Large intestine (tissue), 3 donors: ENCODE results near the gene SMIM43. TPM values are rescaled to one million over a fixed set of nuclear protein-coding genes. Genes with fewer than 3 reads are reported as not detected.

Experiments used
- DNase-seq, 2 donors: peaks; one replicate each; pipeline versions ENCODE4 v3.0.0 to v3.0.0-alpha.2; 2013
- H3K27ac ChIP-seq: one replicate; pipeline ENCODE4 v1.5.1; 2013; ENCODE audit warnings: low read length
- H3K27me3 ChIP-seq: 2 replicates; pipeline ENCODE4 v1.6.1; 2013; ENCODE audit warnings: low read length; ENCODE audit not compliant: control insufficient read depth, insufficient read depth
- H3K36me3 ChIP-seq: 2 replicates; pipeline ENCODE4 v1.6.1; 2013; ENCODE audit warnings: low read length; ENCODE audit not compliant: control insufficient read depth, insufficient read depth
- H3K4me1 ChIP-seq: one replicate; pipeline ENCODE4 v1.6.1; 2013; ENCODE audit warnings: low read length; ENCODE audit not compliant: control insufficient read depth, insufficient read depth
- H3K4me3 ChIP-seq: one replicate; pipeline ENCODE4 v1.5.1; 2013; ENCODE audit warnings: low read length
- H3K9me3 ChIP-seq: one replicate; pipeline ENCODE4 v1.6.1; 2013; ENCODE audit warnings: mild to moderate bottlenecking, low read depth, low read length, moderate library complexity; ENCODE audit not compliant: control insufficient read depth
- WGBS: methylation state at CpG from one replicate; pipeline ENCODE4 v1.1.5; 2013; ENCODE audit warnings: low lambda C conversion rate; ENCODE audit not compliant: insufficient coverage; 5-methylcytosine and 5-hydroxymethylcytosine counted together
- polyA plus RNA-seq: library from polyadenylated mRNA; unstranded; fragments of 120-200 nt; gene quantifications from one replicate; pipeline ENCODE4 v1.2.1, GENCODE V29; 2013

Gene SMIM43
- polyA plus RNA-seq, 1 donor: 0.48 TPM

DNA sequence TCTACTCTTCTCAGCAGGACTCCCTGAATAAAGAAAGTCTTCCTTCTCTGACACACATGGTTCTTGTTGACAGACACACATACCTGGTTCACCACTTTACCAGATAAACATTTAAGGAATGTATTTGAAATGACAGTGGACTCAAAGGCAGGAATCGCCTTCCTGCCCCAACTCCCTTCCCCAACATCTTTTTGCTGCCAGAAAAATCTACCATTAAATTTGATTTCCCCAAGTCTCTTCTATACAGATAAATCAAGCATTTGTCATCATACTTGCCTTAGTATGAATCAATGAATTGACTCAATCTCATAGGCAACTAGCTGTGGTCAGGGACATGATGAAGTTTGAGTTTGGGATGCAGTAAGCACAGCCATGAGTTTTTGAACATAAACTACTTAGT, 44.9 kb downstream of the SMIM43 start:
- H3K27ac ChIP-seq: no peak overlapping the region
- DNase-seq: no peak
- H3K27me3 ChIP-seq: no peaks in the 10 kb centered on the region
- no peak overlapping the region for H3K4me3 ChIP-seq
- no peaks in the 10 kb centered on the region for H3K9me3 ChIP-seq
- no peaks in the 10 kb centered on the region for H3K36me3 ChIP-seq
- WGBS: 100% methylated on average over 1 of the region's 1 CpG
- H3K4me1 ChIP-seq: no peaks in the 10 kb centered on the region

DNA sequence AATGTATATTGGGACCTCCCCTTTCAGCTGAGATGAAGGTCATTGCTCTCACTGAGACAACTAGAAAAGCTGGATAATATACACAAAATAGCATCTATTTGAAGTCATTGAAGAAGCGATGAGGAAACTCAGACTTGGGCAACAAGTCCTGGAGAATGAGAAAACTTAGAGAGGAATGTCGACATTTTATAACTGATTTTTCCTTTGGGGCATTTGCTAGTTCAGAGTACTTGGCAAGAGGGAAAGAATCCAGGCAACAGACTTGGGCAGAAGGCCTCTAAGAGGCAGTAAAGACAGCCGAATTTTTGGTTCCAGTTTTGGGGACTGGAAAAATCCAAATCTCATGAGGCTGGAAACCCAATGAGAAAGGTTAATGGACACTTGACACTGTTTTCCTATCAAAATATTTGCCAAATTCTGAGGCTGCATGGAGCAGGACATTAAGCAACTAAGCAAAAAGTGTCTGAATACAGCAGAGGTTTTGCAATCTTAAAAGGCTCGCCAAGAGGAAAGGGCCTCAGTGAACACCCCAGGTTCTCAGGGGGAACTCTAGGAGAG, 47.2 kb downstream of the SMIM43 start:
- Histone ChIP-seq H3K27ac (no peak overlapping the region), H3K36me3 (no peaks in the 10 kb centered on the region), H3K27me3 (no peaks in the 10 kb centered on the region), H3K4me1 (no peaks in the 10 kb centered on the region), H3K9me3 (no peaks in the 10 kb centered on the region), H3K4me3 (no peak overlapping the region)
- no peak for DNase-seq
- no CpG with 5 or more reads among the region's 4 CpGs for WGBS

DNA sequence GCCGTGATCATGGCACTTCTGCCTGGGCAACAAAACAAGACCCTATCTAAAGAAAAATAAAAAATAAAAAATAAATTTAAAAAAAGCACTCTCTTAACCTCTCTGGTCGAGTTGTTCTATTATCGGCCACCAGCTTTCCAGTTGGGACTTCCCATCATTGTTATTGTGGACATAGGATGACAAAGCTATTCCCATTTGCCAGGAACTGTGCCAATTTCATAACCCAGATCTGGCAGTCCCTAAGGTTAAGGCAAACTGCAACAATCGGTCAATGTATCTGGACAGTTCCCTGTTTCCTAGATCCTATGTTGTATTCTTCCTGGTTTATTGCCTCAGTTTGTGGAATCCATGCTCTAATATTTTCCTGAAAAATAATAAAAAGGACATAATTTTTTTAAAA, 50.4 kb downstream of the SMIM43 start:
- Histone ChIP-seq H3K27me3 (no peaks in the 10 kb centered on the region), H3K27ac (no peak overlapping the region), H3K36me3 (no peaks in the 10 kb centered on the region), H3K9me3 (no peaks in the 10 kb centered on the region), H3K4me3 (no peak overlapping the region), H3K4me1 (peaks cover 8% of the 10 kb centered on the region)
- WGBS: 96% methylated on average over 3 of the region's 4 CpGs
- no peak for DNase-seq

DNA sequence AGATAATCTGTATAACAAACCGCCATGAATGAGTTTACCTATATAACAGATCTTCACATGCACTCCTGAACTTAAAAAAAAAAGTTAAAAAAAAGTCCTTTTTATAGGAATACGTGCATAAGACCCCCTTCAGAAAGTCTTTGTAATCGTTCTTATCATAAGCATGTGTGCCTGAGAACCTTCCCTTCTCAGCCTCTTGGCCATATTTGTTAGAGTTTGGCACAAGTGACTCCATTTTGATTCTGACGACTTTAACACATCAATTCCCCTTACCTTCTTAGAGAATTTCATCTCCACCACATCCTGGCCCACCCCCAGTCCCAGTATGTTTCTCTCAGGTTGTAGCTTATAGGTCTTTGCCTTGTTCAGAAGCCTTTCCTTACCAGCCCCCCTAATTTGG, 52.2 kb downstream of the SMIM43 start:
- no peaks in the 10 kb centered on the region for H3K36me3 ChIP-seq
- no peaks in the 10 kb centered on the region for H3K27me3 ChIP-seq
- no peak overlapping the region for H3K27ac ChIP-seq
- no peak for DNase-seq
- H3K4me3 ChIP-seq: no peak overlapping the region
- no peaks in the 10 kb centered on the region for H3K9me3 ChIP-seq
- H3K4me1 ChIP-seq: peaks cover 8% of the 10 kb centered on the region
- 100% methylated on average over 2 of the region's 4 CpGs for WGBS

DNA sequence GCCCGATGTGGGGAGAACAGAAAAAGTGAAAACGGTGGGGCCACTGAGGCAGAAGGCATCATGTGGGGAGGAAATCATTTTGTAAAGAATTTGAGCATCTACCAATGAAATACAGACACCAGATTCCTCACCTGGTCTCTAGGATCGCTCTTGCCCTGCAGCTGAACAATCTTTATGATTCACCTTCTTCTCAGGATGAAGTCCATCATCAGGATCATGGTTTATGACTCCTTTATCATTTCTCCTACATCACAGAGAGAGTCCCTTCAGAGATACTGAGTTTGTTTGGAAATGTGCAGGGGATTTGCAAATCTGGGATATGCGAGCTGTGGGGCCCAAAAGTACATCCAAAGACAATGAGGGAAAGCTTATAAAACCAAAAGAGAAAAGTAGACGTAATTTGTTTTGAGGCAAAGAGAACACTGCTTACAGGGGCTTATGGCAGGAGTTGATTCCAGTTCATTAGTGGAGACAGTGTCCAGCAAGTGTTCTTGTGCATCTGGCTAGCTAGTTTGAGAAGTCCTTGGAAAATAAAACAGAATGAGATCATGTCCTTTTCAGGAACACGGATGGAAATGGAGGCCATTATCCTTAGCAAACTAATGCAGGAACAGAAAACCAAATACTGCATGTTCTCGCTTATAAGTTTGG, 52.8 kb downstream of the SMIM43 start:
- WGBS: no CpG with 5 or more reads among the region's 7 CpGs
- Histone ChIP-seq H3K27ac (peak overlapping the region; percentile 76), H3K27me3 (no peaks in the 10 kb centered on the region), H3K36me3 (no peaks in the 10 kb centered on the region), H3K4me3 (peak overlapping the region; percentile 24), H3K4me1 (peaks cover 8% of the 10 kb centered on the region), H3K9me3 (no peaks in the 10 kb centered on the region)
- DNase-seq: peak in 1 of 2 donors; percentile 38

DNA sequence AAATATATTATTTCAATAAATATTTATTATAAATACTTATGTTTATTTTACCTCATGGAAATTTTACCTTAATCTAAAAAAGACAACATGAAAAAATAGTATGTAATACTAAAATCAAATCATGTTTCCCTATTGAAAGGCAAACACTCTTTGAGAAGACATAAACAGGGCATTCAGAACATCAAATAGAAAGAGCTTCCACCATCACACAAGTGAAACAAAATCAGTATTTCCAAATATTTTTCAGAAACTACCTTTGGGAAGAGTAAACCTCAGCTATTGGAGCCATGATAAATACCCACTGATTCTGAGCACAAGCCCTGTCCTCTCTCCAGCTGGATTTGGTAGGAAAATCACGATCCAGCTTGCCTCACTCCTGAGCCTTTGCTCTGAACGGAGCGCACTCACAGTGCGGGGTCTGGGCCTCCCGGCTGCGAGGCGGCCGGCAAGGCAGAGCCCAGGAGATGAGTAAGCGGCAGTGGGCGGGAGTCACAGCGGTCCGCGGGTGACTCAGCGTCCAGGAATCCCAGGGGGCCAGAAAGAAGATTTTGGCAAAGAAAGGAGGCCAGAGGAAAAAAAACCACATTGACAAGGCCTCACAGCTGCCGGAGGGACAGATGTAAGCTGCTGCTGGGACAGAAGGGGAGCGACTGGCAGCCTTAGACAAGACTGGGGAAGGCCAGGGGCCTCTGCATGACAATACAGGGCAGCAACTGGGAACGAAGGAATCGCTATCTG, 53.5 kb downstream of the SMIM43 start:
- Histone ChIP-seq H3K36me3 (no peaks in the 10 kb centered on the region), H3K4me3 (peak overlapping the region; percentile 24), H3K4me1 (peaks cover 8% of the 10 kb centered on the region), H3K9me3 (no peaks in the 10 kb centered on the region), H3K27ac (peak overlapping the region; percentile 76), H3K27me3 (no peaks in the 10 kb centered on the region)
- DNase-seq: peak; percentile 80 to 84
- 0% methylated on average over 1 of the region's 18 CpGs for WGBS

DNA sequence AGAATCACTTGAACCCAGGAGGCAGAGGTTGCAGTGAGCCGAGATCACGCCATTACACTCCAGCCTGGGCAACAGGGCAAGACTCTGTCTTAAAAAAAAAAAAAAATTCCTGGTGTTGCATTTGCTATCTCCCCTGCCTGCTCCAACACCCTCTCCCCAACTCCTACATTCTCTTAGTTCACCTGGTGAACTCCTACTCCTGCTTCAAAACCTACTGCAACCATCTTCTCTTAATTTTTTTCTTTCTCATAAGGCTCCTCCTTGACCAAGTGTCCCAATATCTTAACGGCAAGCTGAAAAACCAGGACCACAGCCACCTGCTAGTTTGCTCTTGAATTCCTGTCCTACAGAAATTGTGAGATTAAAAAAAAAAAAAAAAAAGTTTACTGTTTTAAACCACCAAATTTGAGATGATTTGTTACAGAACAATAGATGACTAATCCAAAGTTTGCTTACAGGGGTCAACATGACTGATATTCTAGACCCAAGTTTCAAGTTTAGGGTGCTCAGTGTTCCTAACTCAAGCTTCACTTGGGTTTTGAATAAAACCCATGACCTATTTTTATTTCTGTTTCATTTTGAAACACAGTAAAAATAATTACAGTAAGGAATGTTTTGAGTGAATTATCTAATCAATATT, 55.1 kb downstream of the SMIM43 start:
- H3K27me3 ChIP-seq: no peaks in the 10 kb centered on the region
- no peaks in the 10 kb centered on the region for H3K9me3 ChIP-seq
- H3K27ac ChIP-seq: no peak overlapping the region
- WGBS: 86% methylated on average over 1 of the region's 3 CpGs
- no peaks in the 10 kb centered on the region for H3K36me3 ChIP-seq
- H3K4me1 ChIP-seq: peaks cover 8% of the 10 kb centered on the region
- H3K4me3 ChIP-seq: no peak overlapping the region
- no peak for DNase-seq

Other genes starting within 250 kb of the SMIM43 start
- gene ANXA5, start 68.2 kb downstream of the SMIM43 start, polyA plus RNA-seq: 333 TPM
- gene EXOSC9, start 36.2 kb upstream of the SMIM43 start, polyA plus RNA-seq: 29.0 TPM
- gene CCNA2, start 58.7 kb upstream of the SMIM43 start, polyA plus RNA-seq: 21.6 TPM
- gene BBS7, start 105.3 kb upstream of the SMIM43 start, polyA plus RNA-seq: 17.1 TPM
- gene TRPC3, start 186.9 kb upstream of the SMIM43 start, polyA plus RNA-seq: 0.64 TPM